Bronchial epithelial cell (primary cell): ENCODE data around the gene TTC7B. TPM values are rescaled to one million over a fixed set of nuclear protein-coding genes. Genes with fewer than 3 reads are reported as not detected.
A peak's percentile ranks its signal among the peaks of the same experiment; 100 is the strongest.

Experiments
- DNase-seq: peaks from one replicate; pipeline ENCODE4 v3.0.0-alpha.2; 2010; ENCODE audit warnings: low read depth
- FAIRE-seq: peaks from 2 replicates; lab custom pipeline; 2011; peaks lifted over from hg19 to GRCh38; lab: Jason Lieb, UNC
- H3K27me3 ChIP-seq: 2 replicates; pipeline ENCODE4 v1.5.1; 2011; ENCODE audit warnings: low read length; ENCODE audit not compliant: control insufficient read depth, insufficient read depth
- H3K36me3 ChIP-seq: 2 replicates; pipeline ENCODE4 v1.5.1; 2011; ENCODE audit warnings: low read length; ENCODE audit not compliant: control insufficient read depth, insufficient read depth
- H3K4me3 ChIP-seq: 2 replicates; pipeline ENCODE4 v1.5.1; 2011; ENCODE audit warnings: mild to moderate bottlenecking, low read depth, low read length, control low read depth
- CTCF ChIP-seq: IDR thresholded peaks from 2 replicates; pipeline ENCODE4 v1.5.1; 2011; ENCODE audit warnings: mild to moderate bottlenecking, moderate library complexity, low read length, control low read depth, inconsistent platforms; ENCODE audit not compliant: insufficient read depth, severe bottlenecking
- total RNA-seq: library from RNA; depleted of rRNA; stranded (reverse); fragments of >200 nt; gene quantifications from 2 replicates; pipeline ENCODE4 v1.2.1, GENCODE V29; 2014

TTC7B gene
- total RNA-seq, 1 donor from 2014 or later: 2.9 TPM

GRCh38 chr14:90781876-90782275 is 34.4 kb downstream of the TTC7B start:
- Histone ChIP-seq H3K27me3 (no peaks in the 10 kb centered on the region), H3K36me3 (no peaks in the 10 kb centered on the region), H3K4me3 (no peak overlapping the region)
- no peak for DNase-seq
- FAIRE-seq: peak; percentile 13
- TF ChIP-seq CTCF: no peak

DNA sequence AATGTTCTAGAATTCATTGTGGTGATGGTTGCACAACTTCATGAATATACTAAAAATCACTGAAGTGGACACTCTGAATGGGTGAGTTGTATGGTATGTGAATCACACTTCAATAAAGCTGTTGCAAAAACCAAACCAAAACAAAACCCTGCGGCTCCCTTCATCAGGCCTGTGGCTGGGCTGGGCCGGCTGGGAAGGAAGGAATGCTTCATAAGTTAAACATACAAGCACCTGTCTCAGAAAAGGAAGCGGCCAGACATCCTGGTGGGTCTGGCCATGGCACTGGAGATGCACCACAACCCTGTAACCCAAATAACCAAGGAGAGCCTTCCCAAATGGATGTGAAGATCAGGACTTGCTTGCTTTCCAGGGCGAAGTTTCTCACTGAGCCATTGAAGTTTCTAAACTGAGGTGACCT is 34.9 kb downstream of the TTC7B start:
- no peak for TF ChIP-seq CTCF
- FAIRE-seq: no peak
- Histone ChIP-seq H3K4me3 (no peak overlapping the region), H3K27me3 (no peaks in the 10 kb centered on the region), H3K36me3 (no peaks in the 10 kb centered on the region)
- DNase-seq: peak; percentile 76

DNA sequence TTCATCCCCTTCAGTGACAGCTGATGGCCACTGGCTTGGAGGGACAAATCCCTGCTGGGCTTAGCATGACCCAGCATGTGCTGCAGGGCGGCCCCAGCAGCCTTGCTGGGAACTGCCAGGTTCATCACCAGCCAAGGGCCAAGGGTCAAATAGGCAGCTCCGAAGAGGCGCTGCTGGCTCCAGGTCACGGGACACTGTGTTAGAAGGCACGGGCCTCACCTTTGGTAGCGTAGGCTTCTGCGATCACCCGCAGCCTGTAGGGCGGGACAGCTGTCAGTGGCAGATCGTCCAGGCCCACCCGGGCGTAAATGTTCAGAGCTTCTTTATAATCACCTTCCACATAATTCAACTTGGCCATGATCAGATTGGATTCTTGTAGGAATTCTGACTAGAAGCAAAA is 35.7 kb downstream of the TTC7B start:
- DNase-seq (no peak), FAIRE-seq (no peak)
- Histone ChIP-seq H3K27me3 (no peaks in the 10 kb centered on the region), H3K36me3 (no peaks in the 10 kb centered on the region), H3K4me3 (no peak overlapping the region)
- TF ChIP-seq CTCF: no peak

GRCh38 chr14:90778571-90779255 is 37.5 kb downstream of the TTC7B start:
- no peak for TF ChIP-seq CTCF
- Histone ChIP-seq H3K4me3 (no peak overlapping the region), H3K27me3 (no peaks in the 10 kb centered on the region), H3K36me3 (no peaks in the 10 kb centered on the region)
- FAIRE-seq: no peak
- no peak for DNase-seq

- no peaks in the 10 kb centered on the region for H3K36me3 ChIP-seq
- DNase-seq (no peak), FAIRE-seq (no peak)
- no peak overlapping the region for H3K4me3 ChIP-seq
- no peak for TF ChIP-seq CTCF
- no peaks in the 10 kb centered on the region for H3K27me3 ChIP-seq
Measured at GRCh38 chr14:90777830-90778485, 38.3 kb downstream of the TTC7B start.
